KMS-11 (cell line): ENCODE measurements around the gene CMSS1.

Source experiments
- H2AFZ ChIP-seq: fragments of 200-600 bp; sonication (generic); 2 replicates; pipeline ENCODE4 v1.6.1; 2016; ENCODE audit warnings: antibody characterized with exemption, mixed run types, low read depth
- H3K27ac ChIP-seq: fragments of 200-600 bp; sonication (generic); 2 replicates; pipeline ENCODE4 v1.6.1; 2016; ENCODE audit warnings: mild to moderate bottlenecking, mixed run types
- H3K27me3 ChIP-seq: fragments of 200-600 bp; sonication (generic); 2 replicates; pipeline ENCODE4 v1.6.1; 2017; ENCODE audit warnings: mild to moderate bottlenecking, low read depth, mixed run types, moderate library complexity; ENCODE audit not compliant: insufficient read depth
- H3K36me3 ChIP-seq: fragments of 200-600 bp; sonication (generic); 2 replicates; pipeline ENCODE4 v1.6.1; 2017; ENCODE audit warnings: mild to moderate bottlenecking, mixed run types; ENCODE audit not compliant: insufficient read depth
- H3K4me1 ChIP-seq: fragments of 200-600 bp; sonication (generic); 2 replicates; pipeline ENCODE4 v1.6.1; 2016; ENCODE audit warnings: mild to moderate bottlenecking, low read depth, mixed run types; ENCODE audit not compliant: poor library complexity, severe bottlenecking
- H3K4me2 ChIP-seq: fragments of 200-600 bp; sonication (generic); 2 replicates; pipeline ENCODE4 v1.7.0; 2016; ENCODE audit warnings: mild to moderate bottlenecking, mixed run types
- H3K4me3 ChIP-seq: fragments of 200-600 bp; sonication (generic); IDR thresholded peaks from 2 replicates; pipeline ENCODE4 v1.6.1; 2017; ENCODE audit warnings: low read depth, low read length, mixed read lengths; ENCODE audit not compliant: insufficient read depth
- H3K79me2 ChIP-seq: fragments of 200-600 bp; sonication (generic); 2 replicates; pipeline ENCODE4 v1.6.1; 2016; ENCODE audit warnings: low read depth, mixed run types; ENCODE audit not compliant: insufficient read depth
- H3K9ac ChIP-seq: fragments of 200-600 bp; sonication (generic); 2 replicates; pipeline ENCODE4 v1.6.1; 2016; ENCODE audit warnings: mild to moderate bottlenecking, mixed run types
- H4K20me1 ChIP-seq: fragments of 200-600 bp; sonication (generic); 2 replicates; pipeline ENCODE4 v1.6.1; 2016; ENCODE audit warnings: mild to moderate bottlenecking, mixed run types; ENCODE audit not compliant: insufficient read depth
- CTCF ChIP-seq: fragments of 200-600 bp; sonication (generic); conservative IDR thresholded peaks from 2 replicates; pipeline ENCODE4 v1.6.1; 2017; ENCODE audit warnings: low read depth, mild to moderate bottlenecking, antibody characterized with exemption, low read length, moderate library complexity, mixed read lengths

The CMSS1 gene

GRCh38 chr3:99978221-99978620, 160.6 kb downstream of the CMSS1 start:
- no peak for TF ChIP-seq CTCF
- Histone ChIP-seq H3K4me2 (no peak overlapping the region), H3K4me1 (no peaks in the 10 kb centered on the region), H4K20me1 (no peaks in the 10 kb centered on the region), H3K27ac (no peak overlapping the region), H3K9ac (no peak overlapping the region), H3K4me3 (no peak overlapping the region), H3K79me2 (no peaks in the 10 kb centered on the region), H2AFZ (no peak overlapping the region), H3K27me3 (no peaks in the 10 kb centered on the region), H3K36me3 (no peaks in the 10 kb centered on the region)

- Histone ChIP-seq H3K79me2 (no peaks in the 10 kb centered on the region), H3K9ac (no peak overlapping the region), H3K4me2 (no peak overlapping the region), H4K20me1 (no peaks in the 10 kb centered on the region), H3K27me3 (no peaks in the 10 kb centered on the region), H2AFZ (no peak overlapping the region), H3K36me3 (no peaks in the 10 kb centered on the region), H3K4me3 (no peak overlapping the region), H3K27ac (no peak overlapping the region), H3K4me1 (no peaks in the 10 kb centered on the region)
- no peak for TF ChIP-seq CTCF
Observed at GRCh38 chr3:99980606-99981005, 162.9 kb downstream of the CMSS1 start.

- H3K27me3 ChIP-seq = no peaks in the 10 kb centered on the region
- H3K4me2 ChIP-seq = no peak overlapping the region
- H3K4me3 ChIP-seq = no peak overlapping the region
- no peaks in the 10 kb centered on the region for H3K79me2 ChIP-seq
- no peaks in the 10 kb centered on the region for H4K20me1 ChIP-seq
- H2AFZ ChIP-seq = no peak overlapping the region
- H3K9ac ChIP-seq = no peak overlapping the region
- no peaks in the 10 kb centered on the region for H3K36me3 ChIP-seq
- H3K27ac ChIP-seq = no peak overlapping the region
- TF ChIP-seq CTCF = no peak
- H3K4me1 ChIP-seq = no peaks in the 10 kb centered on the region
Observed at GRCh38 chr3:99981138-99981537, 163.5 kb downstream of the CMSS1 start.

- no peak for TF ChIP-seq CTCF
- Histone ChIP-seq H3K9ac (no peak overlapping the region), H2AFZ (no peak overlapping the region), H3K4me2 (no peak overlapping the region), H3K27ac (no peak overlapping the region), H3K4me3 (no peak overlapping the region), H3K36me3 (no peaks in the 10 kb centered on the region), H4K20me1 (no peaks in the 10 kb centered on the region), H3K4me1 (no peaks in the 10 kb centered on the region), H3K27me3 (no peaks in the 10 kb centered on the region), H3K79me2 (no peaks in the 10 kb centered on the region)
Observed at GRCh38 chr3:99982650-99983049, 165.0 kb downstream of the CMSS1 start.

GRCh38 chr3:99984139-99984538, 166.5 kb downstream of the CMSS1 start:
- no peaks in the 10 kb centered on the region for H4K20me1 ChIP-seq
- no peak overlapping the region for H2AFZ ChIP-seq
- no peak overlapping the region for H3K4me3 ChIP-seq
- H3K27me3 ChIP-seq = no peaks in the 10 kb centered on the region
- TF ChIP-seq CTCF = no peak
- no peaks in the 10 kb centered on the region for H3K36me3 ChIP-seq
- no peak overlapping the region for H3K27ac ChIP-seq
- H3K4me1 ChIP-seq = no peaks in the 10 kb centered on the region
- H3K79me2 ChIP-seq = no peaks in the 10 kb centered on the region
- no peak overlapping the region for H3K9ac ChIP-seq
- H3K4me2 ChIP-seq = no peak overlapping the region
